Aorta (tissue), 4 donors: ENCODE measurements around the gene HEPACAM2. TPM values are rescaled to one million over a fixed set of nuclear protein-coding genes. Genes with fewer than 3 reads are reported as not detected.

ENCODE experiments used
- polyA plus RNA-seq, 2 donors: library from polyadenylated mRNA; stranded (reverse); fragments of 200-250 nt; gene quantifications; one replicate each; pipeline ENCODE4 v1.2.3, GENCODE V29; 2013
- total RNA-seq, 2 donors: library from RNA; stranded (reverse); fragmentation: NEBNext Ultra II Directional; extraction: Animal tissue kit (Norgen Biotek cat#: 25700); gene quantifications; one replicate each; pipeline ENCODE4 v1.2.1, GENCODE V29; 2021
- donor health status: healthy with polysubstance abuse.
- donor health status: Bipolar disorder and iron deficiency.
- donor health status: DM: no; HTN: no; CAD: no.
- donor health status: DM: yes; HTN: yes; CAD: no.

Gene HEPACAM2
- total and polyA plus RNA-seq, 4 donors, result 0.28 to 2.9 TPM; not detected in 2

Other genes starting within 250 kb of the HEPACAM2 start
- gene SAMD9, start 108.5 kb downstream of the HEPACAM2 start, total RNA-seq, result 10 to 100 TPM in 1 of 2 donors, 1 to 10 TPM in 1; 9.5 to 13.7 TPM
- 1 to 10 TPM; 3.5 to 3.9 TPM for gene SAMD9, start 108.5 kb downstream of the HEPACAM2 start, polyA plus RNA-seq
- gene SAMD9L, start 78.1 kb downstream of the HEPACAM2 start, total RNA-seq, result 10 to 100 TPM; 10.8 to 23.1 TPM
- gene SAMD9L, start 78.1 kb downstream of the HEPACAM2 start, polyA plus RNA-seq, result 1 to 10 TPM; 4.4 to 8.8 TPM
- gene VPS50, start 5.9 kb upstream of the HEPACAM2 start, total RNA-seq, result 10 to 100 TPM; 17.7 to 28.9 TPM
- gene VPS50, start 5.9 kb upstream of the HEPACAM2 start, polyA plus RNA-seq, result 10 to 100 TPM in 1 of 2 donors, 1 to 10 TPM in 1; 7.9 to 10.0 TPM